ENCODE data around the gene TSGA10.
A peak's percentile ranks its signal among the peaks of the same experiment; 100 is the strongest.
"Not testable (repeated sequence)": the region's sequence is repeated elsewhere in the genome, so short reads cannot be mapped to it uniquely, and the experiment has no call there.

Gene TSGA10

DNA sequence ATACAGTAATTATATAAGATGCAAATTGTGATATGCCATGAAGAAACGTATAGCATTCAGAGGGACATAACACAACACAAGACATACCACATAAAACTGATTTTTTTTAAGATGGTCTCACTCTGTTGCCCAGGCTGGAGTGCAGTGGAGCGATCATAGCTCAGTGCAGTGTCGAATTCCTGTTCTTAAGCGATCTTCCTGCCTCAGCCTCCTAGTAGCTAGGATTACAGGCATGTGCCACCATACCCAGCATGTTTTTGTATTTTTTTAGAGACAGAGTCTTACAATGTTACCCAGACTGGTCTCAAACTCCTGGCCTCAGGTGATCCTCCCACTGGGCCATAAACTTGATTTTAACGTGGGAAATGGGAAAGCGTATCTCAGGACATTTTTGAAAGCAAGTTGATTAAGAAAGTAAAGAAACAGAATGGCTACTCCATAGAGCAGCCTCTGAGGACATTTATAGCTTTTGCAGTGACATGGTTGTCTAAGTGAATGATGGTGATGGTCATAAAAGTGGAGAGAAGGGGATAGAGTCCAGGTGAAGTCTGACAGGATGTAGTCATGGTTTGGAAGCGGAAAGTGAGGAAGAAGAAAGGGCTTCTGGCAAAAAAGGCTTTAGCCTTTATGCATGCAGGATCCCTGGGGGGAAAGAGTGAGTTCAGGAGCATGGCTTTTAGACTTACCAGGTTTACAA, 2.4 kb downstream of the TSGA10 start:
- DNase-seq, result no peak

DNA sequence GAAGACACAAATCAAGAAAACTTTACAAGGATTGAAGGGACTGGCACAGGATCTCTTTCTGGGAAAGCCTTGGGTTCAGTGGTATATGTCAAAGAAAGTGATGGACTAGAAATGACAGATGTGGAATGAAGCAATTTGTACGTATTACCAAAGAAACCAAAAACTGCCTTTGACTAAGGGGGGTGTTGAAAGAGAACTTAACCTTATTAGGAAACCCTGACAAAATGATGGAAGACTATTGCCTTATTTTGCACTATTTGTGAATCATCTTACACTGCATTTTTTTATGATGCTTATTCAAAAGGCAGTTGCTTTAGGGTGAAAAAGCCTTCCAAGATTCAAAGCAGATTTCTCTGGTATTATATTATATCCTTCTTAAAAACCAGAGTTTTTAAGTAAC, 4.0 kb downstream of the TSGA10 start:
- DNase-seq, result no peak

DNA sequence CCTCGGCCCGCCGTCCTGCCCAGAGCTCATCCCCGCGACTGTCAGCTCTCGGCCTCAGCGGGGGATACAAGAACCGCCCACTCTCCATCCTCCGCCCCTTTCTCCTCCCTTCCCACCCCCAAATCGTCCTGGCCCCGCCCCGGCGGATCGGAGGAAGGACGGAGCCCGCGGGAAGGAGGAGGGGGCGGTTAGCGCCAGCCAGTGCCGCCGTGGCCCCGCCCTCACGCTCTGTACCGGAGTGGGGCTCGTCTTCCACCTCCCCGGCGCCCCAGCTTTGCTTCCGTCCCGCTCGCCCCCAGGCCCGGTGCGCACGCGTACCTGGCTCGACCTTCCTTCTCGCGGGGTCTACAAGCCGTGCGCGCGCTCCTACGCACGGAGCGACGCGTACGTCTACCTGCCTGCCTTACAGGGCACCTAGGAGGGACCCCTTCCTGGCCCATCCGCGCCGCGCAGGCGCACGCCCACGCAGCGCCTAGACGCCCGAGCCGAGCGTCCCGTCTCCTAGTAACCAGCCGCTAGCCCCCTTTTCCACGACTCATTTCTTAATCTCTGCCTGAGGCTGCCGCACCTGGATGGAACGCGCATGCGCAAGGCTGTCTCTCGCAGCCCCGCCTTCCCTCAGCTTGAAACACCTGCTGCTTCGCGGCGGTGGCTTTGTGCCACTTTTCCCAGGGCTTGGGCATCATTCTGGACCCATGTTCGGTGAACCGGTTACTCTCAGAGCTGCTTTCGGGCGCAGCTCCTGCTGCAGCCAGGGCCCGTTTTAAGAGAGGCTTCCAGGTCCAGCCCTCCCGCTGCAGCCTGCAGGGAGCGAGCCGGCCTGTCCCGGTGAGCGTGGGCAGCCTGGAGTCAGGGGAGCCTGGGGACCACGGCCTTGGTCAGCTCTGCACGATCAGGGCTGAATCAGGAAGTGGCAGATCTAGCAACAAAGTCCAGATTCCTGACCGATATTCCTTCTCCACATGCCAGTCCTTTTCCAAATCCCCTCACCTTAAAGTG, 13.3 kb downstream of the TSGA10 start, which contains the start of gene C2orf15:
Gene C2orf15 (plus strand): TSS at position 598 of the 999 bp plus-strand sequence. CDS start 8,852 bp downstream, outside the sequence.
- peak; percentile 98 for DNase-seq

DNA sequence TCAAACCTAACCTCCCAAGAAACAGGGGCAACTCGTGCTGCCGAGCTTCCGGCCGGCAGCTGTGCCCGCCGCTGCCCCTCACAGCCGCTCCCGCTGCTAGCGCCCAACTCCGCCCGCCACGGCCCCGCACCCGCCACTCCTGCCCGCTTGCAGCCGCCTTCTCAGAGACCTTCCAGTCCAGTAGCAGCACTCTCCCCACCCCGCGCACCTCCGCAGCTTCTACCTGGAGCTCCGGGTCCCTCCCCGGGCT, 14.0 kb downstream of the TSGA10 start:
- DNase-seq, result no peak

DNA sequence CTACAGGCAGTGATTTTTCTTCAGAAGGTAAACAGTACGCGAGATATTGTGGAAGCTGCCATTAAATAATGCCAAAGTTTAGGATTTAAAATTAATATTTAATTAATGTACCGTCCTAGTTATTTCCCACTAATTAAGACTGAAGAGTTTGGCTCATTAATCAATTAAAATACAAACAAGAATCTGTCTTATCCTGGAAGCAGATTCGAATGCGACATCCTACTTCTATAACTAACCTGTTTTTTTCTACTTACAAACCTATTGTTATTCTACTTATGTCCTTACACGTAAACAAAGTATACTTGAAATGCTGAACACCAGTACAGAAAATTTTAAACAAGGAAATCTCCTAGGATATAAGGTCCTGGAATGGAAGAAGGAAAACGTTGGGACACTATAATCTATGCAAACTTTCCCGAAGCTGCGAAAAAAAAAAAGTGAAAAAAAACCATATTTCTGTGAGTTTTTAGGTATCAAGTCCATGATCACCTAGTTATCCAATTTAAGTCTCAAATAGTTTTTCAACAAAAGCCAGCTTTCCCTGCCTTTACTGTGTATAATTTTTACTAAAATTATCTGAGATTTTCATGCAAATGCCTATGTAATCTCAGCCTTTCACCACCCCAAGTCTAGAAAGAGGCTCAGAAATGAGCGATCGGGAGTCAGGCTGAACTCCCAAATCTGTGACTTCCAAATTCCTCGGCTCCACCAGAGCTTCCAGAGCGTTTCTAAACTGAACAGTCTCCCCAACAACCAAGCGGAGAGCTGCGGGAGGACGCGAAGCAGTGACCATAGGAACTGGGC, 14.5 kb downstream of the TSGA10 start:
- DNase-seq, result no peak

DNA sequence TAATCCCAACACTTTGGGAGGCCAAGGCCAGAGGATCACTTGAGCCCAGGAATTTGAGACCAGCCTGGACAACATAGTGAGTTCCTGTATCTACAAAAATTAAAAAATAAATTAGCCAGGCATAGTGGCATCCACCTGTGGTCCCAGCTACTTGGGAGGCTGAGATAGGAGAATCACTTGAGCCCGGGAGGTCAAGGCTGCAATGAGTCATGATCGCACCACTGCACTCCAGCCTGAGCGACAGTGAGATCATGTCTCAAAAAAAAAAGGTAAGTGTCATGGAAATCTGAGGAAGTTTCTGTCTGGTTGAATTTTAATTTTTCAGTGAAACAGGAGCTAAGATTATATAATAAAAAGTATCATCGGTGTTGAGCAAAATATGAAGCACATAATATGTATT, 15.7 kb downstream of the TSGA10 start:
- no peak for DNase-seq

DNA sequence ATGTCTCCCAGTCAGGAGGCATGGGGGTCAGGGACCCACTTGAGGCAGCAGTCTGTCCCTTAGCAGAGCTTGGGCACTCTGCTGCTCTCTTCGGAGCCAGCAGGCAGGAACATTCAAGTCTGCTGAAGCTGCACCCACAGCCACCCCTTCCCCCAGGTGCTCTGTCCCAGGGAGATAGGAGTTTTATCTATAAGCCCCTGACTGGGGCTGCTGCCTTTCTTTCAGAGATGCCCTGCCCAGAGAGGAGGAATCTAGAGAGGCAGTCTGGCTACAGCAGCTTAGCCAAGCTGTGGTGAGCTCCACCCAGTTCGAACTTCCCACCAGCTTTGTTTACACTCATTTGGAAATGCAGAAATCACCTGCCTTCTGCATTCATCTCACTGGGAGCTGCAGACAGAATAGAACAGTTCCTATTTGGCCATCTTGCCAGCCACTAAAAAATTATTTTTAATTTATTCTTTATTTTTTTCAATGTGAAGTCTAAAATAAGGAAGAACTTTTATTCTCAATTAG, 19.6 kb downstream of the TSGA10 start:
- not testable (repeated sequence) for DNase-seq

DNA sequence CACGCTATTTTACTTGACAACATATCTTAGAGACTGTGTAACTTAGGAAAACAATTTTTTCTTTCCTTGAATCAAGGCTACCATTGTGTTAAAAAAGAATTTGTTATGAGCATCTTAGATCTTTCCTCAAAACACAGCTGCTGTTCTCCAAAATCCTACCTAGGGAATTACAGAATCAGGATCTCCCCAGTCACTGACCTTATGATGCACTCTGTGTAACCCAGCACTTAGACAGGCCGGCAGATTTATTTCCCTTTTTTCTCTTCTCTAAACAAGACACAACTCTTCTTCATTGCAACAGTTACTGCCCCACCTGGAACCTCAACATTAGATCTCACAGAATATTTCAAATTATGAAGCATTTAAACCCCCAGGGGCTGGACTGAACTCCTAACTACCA, 26.8 kb downstream of the TSGA10 start:
- DNase-seq, result no peak

DNA sequence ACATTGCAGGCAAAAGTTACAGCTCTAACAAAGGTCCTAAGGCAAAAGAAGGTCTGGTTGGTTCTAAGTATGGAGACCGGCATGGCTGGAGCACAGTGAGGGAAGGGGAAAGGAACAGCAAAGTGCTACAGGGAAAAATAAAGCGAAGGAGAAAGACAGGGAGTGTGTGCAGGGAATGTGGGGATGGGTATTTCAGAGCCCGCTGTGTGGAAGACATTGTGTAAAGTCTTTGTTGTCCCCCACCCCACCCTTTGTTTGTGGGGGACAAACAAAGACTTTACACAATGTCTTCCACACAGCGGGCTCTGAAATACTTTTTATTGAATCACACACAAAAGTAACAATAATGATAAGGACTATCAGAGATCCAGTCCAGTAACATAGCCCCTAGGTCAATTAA, 42.1 kb downstream of the TSGA10 start:
- no peak for DNase-seq

DNA sequence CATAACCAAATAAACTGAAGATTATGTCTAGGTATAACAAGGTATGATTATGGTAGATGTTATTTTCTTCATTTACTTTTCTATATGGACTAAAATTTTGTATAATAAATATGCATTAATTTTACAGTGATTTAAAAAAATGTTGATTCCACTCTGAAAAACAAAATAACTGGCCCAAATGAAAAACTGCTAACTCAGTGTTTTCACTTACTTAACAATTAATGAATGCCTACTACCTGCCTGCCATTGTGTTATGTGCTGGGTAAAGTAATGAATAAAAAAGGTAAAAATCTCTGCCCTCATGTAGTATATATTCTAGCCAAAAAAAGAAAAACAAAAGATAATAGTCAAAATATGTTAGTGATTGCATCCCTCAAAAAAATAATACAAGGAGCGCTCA, 42.8 kb downstream of the TSGA10 start:
- no peak for DNase-seq

DNA sequence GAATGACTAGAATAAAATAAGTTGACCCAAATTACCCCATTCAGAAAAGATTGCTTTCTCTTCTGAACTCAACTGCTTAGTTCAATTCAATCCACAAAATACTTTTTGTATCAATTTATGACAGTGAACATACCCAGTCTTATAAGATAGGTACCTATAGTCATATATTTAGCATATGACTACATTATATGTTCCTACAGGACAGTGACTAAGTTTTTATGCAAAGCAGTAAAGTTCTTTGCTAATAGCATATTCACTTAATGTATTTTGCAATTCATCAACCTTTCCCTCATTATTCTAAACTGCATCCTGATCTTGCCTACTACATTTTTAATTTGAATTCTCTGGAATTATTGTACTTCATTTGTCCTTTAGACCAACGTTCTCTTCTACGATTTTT, 43.5 kb downstream of the TSGA10 start:
- DNase-seq, result no peak

DNA sequence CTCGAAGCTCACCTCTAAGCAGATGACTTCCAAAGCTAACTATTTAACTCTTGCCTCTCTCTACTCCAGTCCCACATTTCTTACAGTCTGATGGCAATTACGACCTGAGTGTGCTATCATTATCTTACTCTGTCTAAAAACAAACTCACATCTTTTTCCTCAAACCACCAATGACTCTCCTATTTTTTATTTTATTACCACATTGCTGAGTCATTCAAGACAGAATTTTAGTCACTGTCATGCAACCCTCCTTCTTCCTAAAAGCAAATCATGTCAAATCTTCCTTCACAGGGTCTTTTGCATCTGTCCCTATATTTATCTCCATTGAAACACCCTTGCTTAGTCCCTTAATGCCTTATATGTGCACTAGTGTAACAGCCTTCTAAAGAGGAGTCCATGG, 47.8 kb downstream of the TSGA10 start:
- DNase-seq, result no peak

DNA sequence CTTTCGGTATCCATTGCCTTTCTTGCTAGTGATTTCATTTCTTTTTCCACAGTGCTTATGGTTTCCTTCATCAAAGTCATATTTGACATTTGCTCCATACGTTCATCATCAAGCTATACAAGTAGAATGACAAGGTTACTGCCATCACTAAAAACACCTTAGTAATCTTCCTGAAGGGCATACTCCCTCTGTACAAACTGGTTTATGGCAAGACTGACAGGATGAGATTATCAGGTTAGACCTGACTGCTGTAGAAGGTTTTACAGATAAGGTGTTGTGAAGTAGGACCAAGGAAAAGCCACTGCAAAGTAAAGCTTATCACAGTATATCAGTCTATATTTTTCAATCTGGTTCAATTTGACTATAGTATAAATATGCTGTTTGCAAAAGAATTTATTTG, 50.7 kb downstream of the TSGA10 start:
- DNase-seq, result no peak

DNA sequence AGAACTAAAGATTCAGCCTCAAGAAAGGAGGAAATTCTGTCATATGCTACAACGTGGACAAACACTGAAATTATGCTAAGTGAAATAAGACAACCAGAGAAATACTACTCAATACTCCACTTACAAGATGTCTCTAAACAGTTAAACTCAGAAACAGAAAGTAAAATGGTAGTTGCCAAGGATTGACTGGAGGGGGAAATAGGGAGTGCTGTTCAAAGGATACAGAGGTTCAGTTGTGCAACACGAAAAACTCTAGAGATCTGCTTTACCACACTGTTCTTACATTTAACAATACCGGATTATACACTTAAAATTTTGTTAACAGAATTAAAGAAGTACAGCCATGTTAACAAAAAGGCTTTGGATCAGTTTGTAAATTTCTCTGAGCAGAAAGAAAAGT, 53.0 kb downstream of the TSGA10 start:
- no peak for DNase-seq

DNA sequence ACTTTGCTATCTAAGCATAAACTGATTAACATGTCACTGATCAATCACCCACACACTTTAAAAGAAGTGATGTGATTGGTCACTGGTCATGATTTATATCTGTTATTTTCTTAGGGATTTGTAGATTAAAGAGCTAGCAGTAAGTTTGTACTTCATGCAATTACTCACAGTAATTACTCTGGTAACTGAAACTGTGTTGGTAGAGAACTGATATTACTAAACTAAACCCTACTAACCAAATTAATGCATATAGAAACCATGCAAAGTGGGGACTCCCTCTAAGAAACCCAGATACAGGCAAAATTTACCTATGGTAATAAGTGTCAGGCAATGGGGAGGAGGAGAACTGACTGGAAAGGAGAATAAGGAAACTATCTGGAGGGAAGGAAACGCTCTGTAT, 58.0 kb downstream of the TSGA10 start:
- DNase-seq, result no peak

DNA sequence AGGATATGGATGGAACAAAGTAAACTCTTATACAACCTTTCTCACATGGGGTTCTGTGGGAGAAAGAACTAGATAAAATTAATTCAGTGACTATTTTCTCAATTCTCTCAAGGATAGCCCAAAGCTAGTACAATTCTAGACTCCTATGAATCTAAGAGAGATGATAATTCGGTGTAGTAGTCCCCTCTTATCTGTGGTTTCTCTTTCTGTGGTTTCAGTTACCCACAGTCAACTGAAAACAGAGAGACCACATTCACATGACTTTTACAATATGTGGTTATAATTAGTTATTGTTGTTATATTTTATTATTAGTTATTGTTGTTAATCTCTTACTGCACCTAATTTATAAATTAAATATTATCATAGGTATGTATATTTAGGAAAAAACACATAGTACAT, 66.7 kb downstream of the TSGA10 start:
- DNase-seq, result peak in 1 of 2 donors; percentile 22

DNA sequence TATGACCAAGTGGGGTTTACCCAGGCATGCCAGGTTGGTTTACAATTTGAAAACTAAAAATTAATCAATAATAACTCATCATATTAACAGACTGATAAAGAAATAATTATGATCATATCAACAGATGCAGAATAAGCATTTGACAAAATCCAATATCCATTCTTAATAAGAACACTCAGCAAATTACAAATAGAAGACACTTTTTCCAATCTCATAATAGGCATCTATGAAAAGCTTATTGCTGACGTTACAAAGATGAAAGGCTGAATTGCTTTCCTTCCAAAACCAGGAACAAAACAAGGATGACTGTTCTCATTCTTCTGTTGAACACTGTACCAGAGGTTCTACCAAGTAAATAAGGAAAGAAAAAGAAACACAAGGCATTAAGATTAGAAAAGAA, 68.4 kb downstream of the TSGA10 start:
- no peak for DNase-seq

DNA sequence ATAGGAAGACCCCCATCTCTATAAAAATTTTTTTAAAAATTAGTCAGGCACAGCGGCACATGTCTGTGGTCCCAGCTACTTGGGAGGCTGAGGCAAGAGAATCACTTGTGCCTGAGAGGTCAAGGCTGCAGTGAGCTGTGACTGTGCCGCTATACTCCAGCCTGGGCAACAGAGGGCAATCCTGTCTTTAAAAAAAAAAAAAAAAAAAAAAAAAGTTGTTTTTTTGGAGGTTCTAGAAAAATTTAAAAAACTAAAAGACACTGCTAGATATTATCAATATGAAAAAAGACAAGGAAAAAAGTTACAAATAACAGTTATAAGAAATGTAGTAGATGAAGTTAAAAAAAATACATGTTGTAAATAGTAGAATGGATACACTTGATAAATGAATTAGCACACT, 69.3 kb downstream of the TSGA10 start:
- peak in 1 of 2 donors; percentile 29 for DNase-seq

DNA sequence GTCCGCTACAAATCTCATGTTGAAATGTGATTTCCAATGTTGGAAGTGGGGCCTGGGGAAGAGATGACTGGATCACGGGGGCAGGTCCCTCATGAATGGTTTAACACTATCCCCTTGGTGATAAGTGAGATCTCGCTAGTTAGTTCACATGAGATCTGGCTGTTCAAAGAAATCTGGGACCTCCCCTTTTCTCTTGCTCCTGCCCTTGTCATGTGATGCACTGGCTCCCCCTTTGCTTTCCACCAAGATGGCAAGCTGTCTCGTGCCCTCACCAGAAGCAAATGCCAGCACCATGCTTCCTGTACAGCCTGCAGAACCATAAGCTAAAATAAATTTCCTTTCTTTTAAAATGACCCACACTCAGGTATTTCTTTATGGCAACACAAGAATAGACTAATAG, 70.5 kb downstream of the TSGA10 start:
- no peak for DNase-seq

DNA sequence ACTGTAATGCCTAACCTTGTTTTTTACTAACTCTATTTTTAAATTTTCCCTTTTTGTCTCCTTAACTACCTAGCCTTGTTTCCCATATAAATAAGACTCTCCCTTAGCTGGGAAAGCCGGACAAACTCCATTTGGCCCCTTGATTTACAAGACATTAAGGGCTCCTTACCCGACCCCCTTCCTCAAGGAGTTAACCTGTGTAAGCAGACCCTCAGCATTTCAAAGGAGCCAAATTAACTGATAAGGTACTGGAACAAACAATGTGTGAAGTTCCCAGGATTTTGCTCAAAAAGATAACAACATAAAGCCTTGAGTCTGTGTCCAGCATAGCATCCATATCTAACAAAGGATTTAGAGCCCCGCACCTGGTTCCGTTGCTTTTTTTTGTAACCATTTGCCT, 72.9 kb downstream of the TSGA10 start:
- no peak for DNase-seq

DNA sequence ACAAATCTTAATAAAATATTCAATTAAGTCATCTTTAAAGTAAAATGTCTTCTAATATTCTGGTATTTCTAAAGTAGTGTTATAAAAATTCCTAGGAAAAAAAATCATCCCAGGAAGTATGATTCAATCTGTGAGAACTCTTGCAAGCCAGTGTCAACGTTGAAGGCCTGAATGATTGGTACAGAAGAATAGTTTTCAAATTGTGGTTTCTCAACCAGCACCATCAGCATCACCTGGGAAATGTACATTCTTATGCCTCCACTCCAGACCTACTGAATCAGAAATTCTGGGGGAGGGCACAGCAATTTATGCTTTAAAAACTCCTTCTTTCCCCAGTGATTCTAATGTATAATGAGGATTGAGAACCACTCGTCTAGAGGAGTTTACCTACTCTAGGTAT, 75.5 kb downstream of the TSGA10 start:
- DNase-seq, result no peak

DNA sequence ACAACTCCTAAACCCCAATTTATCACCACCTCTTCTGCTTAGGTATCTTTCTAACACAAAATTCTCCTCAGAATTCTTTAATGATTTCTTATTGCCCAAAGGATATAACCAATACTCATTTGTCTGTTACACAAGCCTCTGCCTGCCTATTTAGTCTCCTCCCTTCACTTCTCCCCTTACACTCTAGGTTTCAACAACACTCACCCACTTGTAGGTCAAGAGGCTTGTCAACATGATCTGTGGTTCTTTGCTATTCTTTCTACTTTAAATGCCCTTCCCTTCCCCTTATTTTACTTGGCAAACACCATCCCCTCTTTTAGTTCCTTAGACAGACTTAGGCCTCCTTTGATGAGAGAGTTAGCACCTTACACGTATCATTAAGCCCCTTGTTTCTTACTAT, 82.2 kb downstream of the TSGA10 start:
- DNase-seq, result no peak

DNA sequence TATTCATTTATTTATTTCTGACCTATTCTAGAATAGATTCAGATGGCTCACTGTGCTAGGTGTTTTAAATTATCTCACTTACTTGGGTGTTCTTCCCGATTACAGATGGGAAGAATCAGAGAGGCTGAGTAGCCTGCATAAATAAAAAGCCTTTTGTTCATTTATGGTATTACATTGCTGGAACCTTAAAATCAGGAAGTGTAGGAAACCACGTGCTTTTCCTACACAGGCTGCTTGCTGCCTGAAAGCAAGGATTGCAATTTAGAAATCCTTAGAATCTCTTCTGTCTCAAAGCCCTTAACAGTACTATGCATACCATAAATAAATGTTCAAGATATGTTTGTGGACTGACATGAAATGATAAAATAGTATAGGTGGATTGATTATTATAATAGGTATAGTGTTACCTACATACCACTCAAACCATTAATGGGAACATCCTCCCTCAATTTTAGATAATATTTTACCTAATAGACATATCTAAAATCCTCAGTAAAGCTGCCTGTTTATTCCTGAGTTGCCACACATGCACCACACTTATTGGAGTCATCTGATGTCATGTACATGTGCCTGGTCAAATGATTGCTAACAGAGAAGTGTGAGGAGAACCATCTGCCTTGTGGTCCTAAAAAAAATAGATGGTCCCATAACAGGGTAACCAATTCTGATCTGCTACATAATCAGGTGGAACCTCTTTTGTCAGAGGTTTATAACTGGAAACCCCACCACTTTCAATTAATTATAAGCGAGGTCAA, 86.7 kb downstream of the TSGA10 start:
- DNase-seq, result no peak

All from CD4-positive, alpha-beta T cell treated with Interleukin-4 for 1 hour (primary cell).